Vagina (tissue), 2 donors: ENCODE measurements around the gene DGCR8. TPM values are rescaled to one million over a fixed set of nuclear protein-coding genes. Genes with fewer than 3 reads are reported as not detected.

Source experiments
- DNase-seq, 2 donors: peaks; one replicate each; pipeline ENCODE4 v3.0.0-alpha.2; 2017; ENCODE audit errors: extremely low spot score in 2 of 2
- H3K27ac ChIP-seq: fragments of 200-600 bp; sonication (generic); one replicate; pipeline ENCODE4 v1.5.1; 2019
- H3K27me3 ChIP-seq: fragments of 200-600 bp; sonication (generic); one replicate; pipeline ENCODE4 v1.5.1; 2019
- H3K36me3 ChIP-seq, 2 donors: fragments of 200-600 bp; sonication (generic); one replicate each; pipeline ENCODE4 v1.5.1; 2017 to 2019
- H3K4me1 ChIP-seq: fragments of 200-600 bp; sonication (generic); one replicate; pipeline ENCODE4 v1.5.1; 2019
- H3K4me3 ChIP-seq, 2 donors: fragments of 200-600 bp; sonication (generic); 1 replicate in 1 of 2; 2 replicates in 1 of 2; pipeline ENCODE4 v1.5.1; 2016 to 2019
- H3K9me3 ChIP-seq: fragments of 200-600 bp; sonication (generic); one replicate; pipeline ENCODE4 v1.5.1; 2019
- CTCF ChIP-seq, 3 experiments: fragments of 450-650 bp in 2 of 3; fragments of 200-600 bp in 1 of 3; sonication (generic) in 1 of 3; IDR thresholded peaks; one replicate each; pipeline ENCODE4 v1.5.1; 2017 to 2019; ENCODE audit warnings: antibody characterized with exemption in 3 of 3, mild to moderate bottlenecking in 2 of 3, moderate library complexity in 2 of 3
- POLR2A ChIP-seq, 2 donors: fragments of 450-650 bp; IDR thresholded peaks; one replicate each; pipeline ENCODE4 v1.6.1; 2017; ENCODE audit warnings: antibody characterized with exemption in 2 of 2, mild to moderate bottlenecking in 2 of 2, moderate library complexity in 2 of 2
- POLR2AphosphoS5 ChIP-seq, 2 donors: sonication (generic); formaldehyde crosslinking; IDR thresholded peaks; one replicate each; pipeline ENCODE4 v1.9.0; 2017; ENCODE audit warnings: antibody characterized with exemption in 2 of 2, mild to moderate bottlenecking in 2 of 2, low read depth in 1 of 2; ENCODE audit not compliant: insufficient read depth in 1 of 2
- intact Hi-C: fragments of 100-400 bp; cut with DNase I; formaldehyde crosslinking; loops from one replicate; pipeline ENCODE4 v1.15.1; 2023
- total RNA-seq: library from RNA; depleted of rRNA; stranded (reverse); fragments of >200 nt; gene quantifications from one replicate; pipeline ENCODE4 v1.2.3, GENCODE V29; 2016

DGCR8 gene
- total RNA-seq, 1 donor from 2014 or later, result 27.3 TPM

GRCh38 chr22:20127869-20128618 lies 48.0 kb downstream of the DGCR8 start:
- intact Hi-C loops, result no loop called here
- Histone ChIP-seq H3K27me3 (no peaks in the 10 kb centered on the region), H3K36me3 (peaks cover 0 to 32% of the 10 kb centered on the region in 2 donors), H3K4me1 (peaks cover 19% of the 10 kb centered on the region), H3K4me3 (no peak overlapping the region), H3K9me3 (no peaks in the 10 kb centered on the region), H3K27ac (no peak overlapping the region)
- no peak for DNase-seq
- TF ChIP-seq CTCF (IDR thresholded peaks at IDR 0.05) (no peak), POLR2AphosphoS5 (IDR thresholded peaks at IDR 0.05; ENCODE audit: insufficient read depth in 1 of 2, low read depth in 1 of 2) (no peak), POLR2A (IDR thresholded peaks at IDR 0.05) (no peak)

GRCh38 chr22:20128619-20128901 lies 48.5 kb downstream of the DGCR8 start:
- intact Hi-C loops, result no loop called here
- H3K27ac ChIP-seq, result no peak overlapping the region

GRCh38 chr22:20128902-20129746 lies 49.1 kb downstream of the DGCR8 start:
- intact Hi-C loops, result no loop called here
- TF ChIP-seq CTCF (IDR thresholded peaks at IDR 0.05) (no peak), POLR2AphosphoS5 (IDR thresholded peaks at IDR 0.05; ENCODE audit: insufficient read depth in 1 of 2, low read depth in 1 of 2) (no peak), POLR2A (IDR thresholded peaks at IDR 0.05) (no peak)
- H3K27ac ChIP-seq, result no peak overlapping the region

More at GRCh38 chr22:20128619-20128901, 48.5 kb downstream of the DGCR8 start:
- Histone ChIP-seq H3K9me3 (no peaks in the 10 kb centered on the region), H3K27me3 (no peaks in the 10 kb centered on the region), H3K4me3 (no peak overlapping the region), H3K36me3 (peaks cover 0 to 32% of the 10 kb centered on the region in 2 donors), H3K4me1 (peaks cover 24% of the 10 kb centered on the region)
- no peak for TF ChIP-seq CTCF (IDR thresholded peaks at IDR 0.05)
- TF ChIP-seq POLR2AphosphoS5 (IDR thresholded peaks at IDR 0.05; ENCODE audit: insufficient read depth in 1 of 2, low read depth in 1 of 2), result no peak
- TF ChIP-seq POLR2A (IDR thresholded peaks at IDR 0.05), result no peak
- no peak for DNase-seq

GRCh38 chr22:20129747-20130014 lies 49.6 kb downstream of the DGCR8 start:
- no peak overlapping the region for H3K27ac ChIP-seq
- no peak overlapping the region for H3K4me3 ChIP-seq
- no peaks in the 10 kb centered on the region for H3K27me3 ChIP-seq
- peaks cover 35% of the 10 kb centered on the region for H3K4me1 ChIP-seq
- intact Hi-C loops, result loop anchor here (2.0 kb wide), 1 partner anchor 49 kb away; the partner anchor contains the start of gene DGCR8
- TF ChIP-seq POLR2AphosphoS5 (IDR thresholded peaks at IDR 0.05; ENCODE audit: insufficient read depth in 1 of 2, low read depth in 1 of 2) (no peak), CTCF (IDR thresholded peaks at IDR 0.05) (no peak), POLR2A (IDR thresholded peaks at IDR 0.05) (no peak)
- H3K9me3 ChIP-seq, result no peaks in the 10 kb centered on the region
- H3K36me3 ChIP-seq, result peaks cover 0 to 23% of the 10 kb centered on the region in 2 donors
- no peak for DNase-seq

More at GRCh38 chr22:20128902-20129746, 49.1 kb downstream of the DGCR8 start:
- Histone ChIP-seq H3K4me3 (no peak overlapping the region), H3K36me3 (peaks cover 0 to 28% of the 10 kb centered on the region in 2 donors), H3K27me3 (no peaks in the 10 kb centered on the region), H3K4me1 (peaks cover 30% of the 10 kb centered on the region), H3K9me3 (no peaks in the 10 kb centered on the region)
- no peak for DNase-seq
